ENCODE data around the gene ADGRE3. TPM values are rescaled to one million over a fixed set of nuclear protein-coding genes. Genes with fewer than 3 reads are reported as not detected.

The ADGRE3 gene
- total and polyA plus RNA-seq, 2 of the 4 experiments (the other 2 are of a cell fraction) = not detected

DNA sequence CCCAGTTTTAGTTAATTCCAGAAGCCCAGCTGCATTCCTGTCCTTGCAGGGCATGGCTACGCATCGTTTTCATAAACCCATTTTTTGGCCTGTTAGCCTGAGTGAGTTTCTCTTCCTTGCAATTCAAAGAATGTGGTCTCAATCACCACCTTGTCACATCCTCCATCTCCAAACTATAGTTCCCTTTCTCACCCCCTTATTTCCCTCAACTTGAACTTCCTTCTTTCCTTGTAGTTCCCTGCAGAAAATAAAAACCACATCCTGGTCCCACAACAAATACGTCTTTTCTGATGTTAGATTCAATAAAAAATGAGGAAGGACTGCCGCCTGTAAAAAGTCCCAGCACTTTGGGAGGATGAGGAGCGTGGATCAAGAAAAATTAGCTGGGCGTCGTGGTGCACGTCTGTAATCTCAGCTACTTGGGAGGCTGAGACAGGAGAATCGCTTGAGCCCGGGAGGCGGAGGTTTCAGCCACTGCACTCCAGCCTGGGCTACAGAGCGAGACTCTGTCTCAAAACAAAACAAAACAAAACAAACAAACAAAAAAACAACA lies 13.2 kb downstream of the ADGRE3 start:
- Histone ChIP-seq H3K9ac (ENCODE audit: low read depth, low read length) (no peak overlapping the region), H3K27me3 (ENCODE audit: control insufficient read depth, insufficient read depth, low read length) (no peaks in the 10 kb centered on the region), H4K5ac (ENCODE audit: low read depth, low read length) (no peak overlapping the region), H3K4me2 (ENCODE audit: low read depth, low read length) (no peak overlapping the region), H2BK120ac (ENCODE audit: low read depth, low read length) (no peak overlapping the region), H3K14ac (replicated peaks; ENCODE audit: low read depth, low read length) (no peak overlapping the region), H2BK15ac (ENCODE audit: low read depth, low read length) (no peak overlapping the region), H3K79me1 (ENCODE audit: low read depth in 1 of 2, low read length in 2 of 2) (no peaks in the 10 kb centered on the region), H3K9me3 (ENCODE audit: control insufficient read depth, insufficient read depth, low read length) (no peaks in the 10 kb centered on the region), H3K4ac (ENCODE audit: low read depth, low read length) (no peak overlapping the region), H2BK20ac (ENCODE audit: low read depth, low read length) (no peak overlapping the region), H2AK9ac (replicated peaks; ENCODE audit: low read depth, low read length, poor library complexity) (no peak overlapping the region), H3K27ac (ENCODE audit: insufficient read depth, low read length) (no peak overlapping the region), H3K9me1 (ENCODE audit: insufficient read depth, low read length) (no peaks in the 10 kb centered on the region), H3K56ac (ENCODE audit: extremely low read depth, insufficient read depth, low read length) (no peak overlapping the region), H2AFZ (replicated peaks; ENCODE audit: low read length, poor library complexity) (no peak overlapping the region), H3K23ac (ENCODE audit: low read depth, low read length) (no peak overlapping the region), H4K20me1 (ENCODE audit: insufficient read depth, low read length) (no peaks in the 10 kb centered on the region), H3K4me3 (ENCODE audit: insufficient read depth, low read depth, low read length) (no peak overlapping the region), H3K36me3 (ENCODE audit: control insufficient read depth, insufficient read depth, low read length) (no peaks in the 10 kb centered on the region), H2AK5ac (ENCODE audit: low read depth, low read length) (no peak overlapping the region), H3K18ac (ENCODE audit: low read depth, low read length) (no peak overlapping the region), H4K8ac (ENCODE audit: low read depth in 2 of 2, low read length in 2 of 2) (no peak overlapping the region), H4K91ac (ENCODE audit: insufficient read depth, low read depth, low read length) (no peak overlapping the region), H3K4me1 (ENCODE audit: control insufficient read depth, insufficient read depth, low read length) (no peaks in the 10 kb centered on the region), H2BK5ac (ENCODE audit: low read depth, low read length, poor library complexity, severe bottlenecking) (no peak overlapping the region)
- no peak for DNase-seq
- no peak for ATAC-seq (ENCODE audit: low read depth)
- CTCF ChIA-PET = no interaction called here
- no TSS peak for BruUV-seq (replicated peaks)
- POLR2A ChIA-PET (ENCODE audit: unreplicated experiment) = no interaction called here
- in situ Hi-C loops (cut with MboI; ENCODE audit: low sequenced_read_pairs) (no loop called here), dilution Hi-C loops (cut with HindIII; ENCODE audit: low sequenced_read_pairs, unreplicated experiment) (no loop called here), intact Hi-C loops (cut with micrococcal nuclease) (no loop called here)
- TF ChIP-seq RFX5 (IDR thresholded peaks at IDR 0.05; ENCODE audit: low read depth, low read length) = no peak
- TF ChIP-seq MXI1 (IDR thresholded peaks at IDR 0.05; ENCODE audit: borderline replicate concordance, low read depth, low read length) = no peak
- no peak for TF ChIP-seq CHD1 (IDR thresholded peaks at IDR 0.05; ENCODE audit: low read depth, low read length)
- TF ChIP-seq MAFK (IDR thresholded peaks at IDR 0.05; ENCODE audit: low read depth, low read length) = no peak
- TF ChIP-seq, protein P1, sequence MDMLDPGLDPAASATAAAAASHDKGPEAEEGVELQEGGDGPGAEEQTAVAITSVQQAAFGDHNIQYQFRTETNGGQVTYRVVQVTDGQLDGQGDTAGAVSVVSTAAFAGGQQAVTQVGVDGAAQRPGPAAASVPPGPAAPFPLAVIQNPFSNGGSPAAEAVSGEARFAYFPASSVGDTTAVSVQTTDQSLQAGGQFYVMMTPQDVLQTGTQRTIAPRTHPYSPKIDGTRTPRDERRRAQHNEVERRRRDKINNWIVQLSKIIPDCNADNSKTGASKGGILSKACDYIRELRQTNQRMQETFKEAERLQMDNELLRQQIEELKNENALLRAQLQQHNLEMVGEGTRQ (IDR thresholded peaks at IDR 0.05; ENCODE audit: low read depth, low read length) = no peak
- TF ChIP-seq FOS (IDR thresholded peaks at IDR 0.05; ENCODE audit: low read depth, low read length) = no peak
- TF ChIP-seq SMC3 (IDR thresholded peaks at IDR 0.05; ENCODE audit: low read depth, low read length) = no peak
- TF ChIP-seq NFE2L2 (IDR thresholded peaks at IDR 0.05; ENCODE audit: low read depth, low read length) = no peak
- TF ChIP-seq CEBPB (IDR thresholded peaks at IDR 0.05; ENCODE audit: low read depth, low read length) = no peak
- TF ChIP-seq BHLHE40 (IDR thresholded peaks at IDR 0.05; ENCODE audit: low read depth, low read length) = no peak
- TF ChIP-seq RCOR1 (IDR thresholded peaks at IDR 0.05; ENCODE audit: insufficient replicate concordance, low read length) = no peak
- no peak for TF ChIP-seq RAD21 (IDR thresholded peaks at IDR 0.05; ENCODE audit: low read length)
- no peak for TF ChIP-seq POLR2A (IDR thresholded peaks at IDR 0.05; ENCODE audit: low read depth, low read length)
- no peak for TF ChIP-seq CTCF (conservative IDR thresholded peaks at IDR 0.05; ENCODE audit: low read depth, low read length)
- no peak for TF ChIP-seq ELK1 (IDR thresholded peaks at IDR 0.05; ENCODE audit: borderline replicate concordance, low read depth, low read length)
- TF ChIP-seq MAZ (IDR thresholded peaks at IDR 0.05; ENCODE audit: borderline replicate concordance, low read depth, low read length) = no peak
- WGBS, 2 experiments (ENCODE audit: extremely low coverage in 2 of 2, insufficient read length in 1 of 2) = no CpG with 5 or more reads among the region's 12 CpGs
